CD4-positive, CD25-positive, alpha-beta regulatory T cell (primary cell): ENCODE measurements around the gene ZNF536. TPM values are rescaled to one million over a fixed set of nuclear protein-coding genes. Genes with fewer than 3 reads are reported as not detected.

Source experiments
- ATAC-seq, 2 donors: fragments of 150-1000 bp; cut with Tn5 transposase; one replicate each; pipeline ENCODE4 v1.10.0; 2021; ENCODE audit warnings: low read depth in 2 of 2, moderate number of reproducible peaks in 2 of 2, moderate library complexity in 1 of 2
- DNase-seq, 3 donors: peaks; one replicate each; pipeline versions ENCODE4 v3.0.0 to v3.0.0-alpha.2; 2012 to 2022; ENCODE audit warnings: mixed read lengths in 1 of 3
- H3K27ac ChIP-seq: one replicate; pipeline ENCODE4 v1.7.0; 2013; ENCODE audit warnings: mild to moderate bottlenecking, low read length; ENCODE audit not compliant: insufficient read depth, poor library complexity, severe bottlenecking
- H3K27me3 ChIP-seq: one replicate; pipeline ENCODE4 v1.7.0; 2013; ENCODE audit warnings: low read length; ENCODE audit not compliant: control insufficient read depth, insufficient read depth
- H3K36me3 ChIP-seq: one replicate; pipeline ENCODE4 v1.7.0; 2013; ENCODE audit warnings: mild to moderate bottlenecking, low read length, moderate library complexity; ENCODE audit not compliant: control insufficient read depth, insufficient read depth
- H3K4me1 ChIP-seq: 2 replicates; pipeline ENCODE4 v1.7.0; 2013; ENCODE audit warnings: mild to moderate bottlenecking, low read length; ENCODE audit not compliant: insufficient read depth, control insufficient read depth, poor library complexity, severe bottlenecking
- H3K4me3 ChIP-seq: one replicate; pipeline ENCODE4 v1.7.0; 2013; ENCODE audit warnings: low read depth, mild to moderate bottlenecking, low read length, moderate library complexity
- H3K9me3 ChIP-seq, 2 experiments: 1 replicate in 1 of 2; 2 replicates in 1 of 2; pipeline ENCODE4 v1.7.0; 2013; ENCODE audit warnings: low read length in 2 of 2, mild to moderate bottlenecking in 1 of 2, moderate library complexity in 1 of 2; ENCODE audit not compliant: control insufficient read depth in 2 of 2
- H3K27ac Mint-ChIP-seq, 3 donors: one replicate each; pipeline ENCODE4 v1.8.0; 2020 to 2022; ENCODE audit warnings: mild to moderate bottlenecking in 3 of 3, mixed read lengths in 3 of 3, moderate library complexity in 2 of 3
- H3K27me3 Mint-ChIP-seq: one replicate; pipeline ENCODE4 v1.8.0; 2022; ENCODE audit warnings: mild to moderate bottlenecking, mixed read lengths
- H3K36me3 Mint-ChIP-seq: one replicate; pipeline ENCODE4 v1.8.0; 2020; ENCODE audit warnings: mixed read lengths
- H3K4me1 Mint-ChIP-seq, 4 donors: one replicate each; pipeline ENCODE4 v1.8.0; 2020 to 2022; ENCODE audit warnings: mixed read lengths in 4 of 4, mild to moderate bottlenecking in 1 of 4
- H3K4me3 Mint-ChIP-seq, 4 donors: one replicate each; pipeline ENCODE4 v1.8.0; 2020 to 2022; ENCODE audit warnings: mild to moderate bottlenecking in 4 of 4, mixed read lengths in 4 of 4, moderate library complexity in 3 of 4
- H3K9me3 Mint-ChIP-seq, 7 donors: one replicate each; pipeline ENCODE4 v1.8.0; 2020 to 2022; ENCODE audit warnings: mixed read lengths in 7 of 7, mild to moderate bottlenecking in 3 of 7, moderate library complexity in 2 of 7
- polyA plus RNA-seq, 4 donors: library from polyadenylated mRNA; unstranded; fragments of 300-500 nt; fragmentation: Illumina TruSeq; gene quantifications; one replicate each; pipeline ENCODE4 v1.2.3, GENCODE V29; 2021
- total RNA-seq: library from RNA; stranded (reverse); gene quantifications from one replicate; pipeline ENCODE4 v1.2.3, GENCODE V29; 2022

The ZNF536 gene
- total and polyA plus RNA-seq, 5 donors from 2014 or later: 0.14 to 0.63 (median 0.49) TPM; not detected in 1

DNA sequence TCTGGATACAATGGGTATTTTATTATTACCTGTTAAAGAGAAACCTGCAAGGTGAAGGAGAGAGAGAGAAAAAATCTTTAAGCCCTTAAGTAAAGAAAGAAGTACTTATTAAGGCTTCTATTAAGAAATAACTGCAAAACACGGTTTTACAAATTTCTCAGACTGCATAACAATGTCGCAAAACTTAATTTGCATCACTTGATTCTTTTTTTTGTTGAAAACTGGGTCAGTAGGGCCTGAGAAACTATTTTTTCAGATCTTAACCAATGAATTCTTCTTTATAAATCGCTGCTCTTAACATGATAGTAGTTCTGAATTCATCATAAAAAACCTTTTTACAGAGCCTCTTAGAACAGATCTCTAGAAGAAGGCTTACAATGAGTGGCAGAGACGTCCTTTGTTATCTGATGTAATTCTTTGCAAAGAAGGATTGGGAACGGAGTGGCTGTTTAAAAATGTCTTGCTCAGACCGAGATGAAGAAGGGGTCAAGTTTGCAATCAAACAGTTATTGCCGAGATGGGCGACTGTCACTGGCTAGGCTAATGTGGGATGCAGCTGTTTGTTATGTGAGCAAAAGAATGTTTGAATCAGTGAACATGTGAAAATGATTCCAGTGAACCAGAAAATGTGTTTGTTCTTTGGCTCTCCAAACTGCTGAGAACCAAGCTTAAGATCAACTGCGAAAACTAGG lies 76.3 kb downstream of the ZNF536 start:
- Mint-ChIP-seq H3K27ac (no peak overlapping the region), H3K27me3 (peaks cover 8% of the 10 kb centered on the region), H3K4me1 (peaks cover 0 to 4% (median 0%) of the 10 kb centered on the region in 4 donors), H3K36me3 (no peaks in the 10 kb centered on the region), H3K9me3 (no peaks in the 10 kb centered on the region), H3K4me3 (no peak overlapping the region)
- Histone ChIP-seq H3K27ac (no peak overlapping the region), H3K4me3 (no peak overlapping the region), H3K27me3 (no peaks in the 10 kb centered on the region), H3K4me1 (no peaks in the 10 kb centered on the region), H3K36me3 (no peaks in the 10 kb centered on the region), H3K9me3 (no peaks in the 10 kb centered on the region)
- no peak for DNase-seq
- no peak for ATAC-seq

DNA sequence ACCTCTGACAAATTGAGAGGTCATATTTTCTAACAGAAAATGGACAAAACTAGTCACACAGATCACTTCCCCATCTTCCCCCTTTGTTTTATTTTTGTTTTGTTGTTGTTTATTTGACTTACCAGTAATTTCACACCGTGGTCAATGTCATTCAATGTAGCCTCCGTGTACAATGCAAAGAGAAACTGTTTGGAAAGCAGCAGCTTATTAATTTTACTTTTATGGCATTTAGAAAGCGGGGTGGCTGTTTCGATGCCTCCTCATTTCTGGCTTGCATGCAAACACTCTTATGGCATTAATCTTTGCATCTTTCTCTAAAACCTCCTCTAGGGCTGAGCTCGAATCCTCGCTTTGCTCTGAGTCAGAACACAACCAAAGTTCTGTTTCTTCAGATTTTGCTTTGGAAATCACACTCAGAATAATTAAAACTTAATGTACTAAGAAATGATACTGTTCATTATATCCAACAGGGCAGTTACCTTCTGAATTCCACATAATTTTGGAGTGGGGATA lies 77.0 kb downstream of the ZNF536 start:
- Mint-ChIP-seq H3K36me3 (no peaks in the 10 kb centered on the region), H3K4me1 (peaks cover 0 to 4% (median 0%) of the 10 kb centered on the region in 4 donors), H3K27ac (no peak overlapping the region), H3K27me3 (peaks cover 8% of the 10 kb centered on the region), H3K9me3 (no peaks in the 10 kb centered on the region), H3K4me3 (no peak overlapping the region)
- H3K27ac ChIP-seq: no peak overlapping the region
- no peaks in the 10 kb centered on the region for H3K9me3 ChIP-seq
- no peak overlapping the region for H3K4me3 ChIP-seq
- DNase-seq (no peak), ATAC-seq (no peak)
- H3K4me1 ChIP-seq: no peaks in the 10 kb centered on the region
- no peaks in the 10 kb centered on the region for H3K36me3 ChIP-seq
- H3K27me3 ChIP-seq: no peaks in the 10 kb centered on the region

DNA sequence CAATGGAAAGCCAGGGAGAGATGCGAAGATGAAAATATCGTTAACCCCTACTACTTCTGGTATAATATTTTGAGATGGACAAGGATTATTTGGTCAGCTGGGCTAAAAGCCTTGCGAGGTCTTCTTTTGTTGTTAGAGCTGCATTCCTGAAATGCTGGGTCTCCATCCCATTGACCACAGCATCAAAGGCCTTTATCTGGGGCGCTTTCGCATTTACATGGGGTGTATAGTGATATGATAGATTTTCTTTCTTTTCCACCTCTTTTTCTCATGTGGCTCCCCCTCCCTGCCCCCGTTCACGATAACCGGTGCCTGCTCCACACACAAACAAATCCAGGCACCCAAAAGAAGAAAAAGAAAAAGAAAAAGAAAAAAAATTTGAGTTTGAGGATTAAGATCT lies 77.5 kb downstream of the ZNF536 start:
- peaks cover 8% of the 10 kb centered on the region for H3K27me3 Mint-ChIP-seq
- H3K4me1 ChIP-seq: no peaks in the 10 kb centered on the region
- no peak overlapping the region for H3K27ac ChIP-seq
- H3K4me3 Mint-ChIP-seq: no peak overlapping the region
- no peaks in the 10 kb centered on the region for H3K36me3 Mint-ChIP-seq
- no peak overlapping the region for H3K27ac Mint-ChIP-seq
- no peaks in the 10 kb centered on the region for H3K36me3 ChIP-seq
- DNase-seq (no peak), ATAC-seq (no peak)
- peaks cover 0 to 4% (median 0%) of the 10 kb centered on the region in 4 donors for H3K4me1 Mint-ChIP-seq
- H3K9me3 Mint-ChIP-seq: no peaks in the 10 kb centered on the region
- H3K27me3 ChIP-seq: no peaks in the 10 kb centered on the region
- H3K4me3 ChIP-seq: no peak overlapping the region
- no peaks in the 10 kb centered on the region for H3K9me3 ChIP-seq

DNA sequence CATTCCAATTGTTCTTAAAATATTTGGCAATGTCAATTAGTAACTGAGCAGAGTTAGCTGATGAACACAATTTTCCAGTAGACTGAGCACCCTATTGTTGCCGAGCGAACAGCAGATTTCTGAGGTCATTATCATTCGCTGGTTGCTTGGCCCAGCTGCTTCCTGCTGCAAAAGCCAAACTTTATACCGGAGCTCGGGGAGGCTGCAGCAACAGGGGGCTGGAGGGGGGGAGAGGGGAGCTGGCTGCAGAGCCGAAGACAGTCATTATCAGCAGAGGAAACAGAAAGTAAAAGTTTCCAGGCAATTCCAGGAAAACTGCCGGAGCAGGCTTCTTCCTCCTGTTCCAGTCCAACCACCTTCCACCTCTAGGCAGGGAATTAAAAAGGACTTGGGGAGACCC lies 77.9 kb downstream of the ZNF536 start:
- H3K36me3 ChIP-seq: no peaks in the 10 kb centered on the region
- H3K27ac ChIP-seq: no peak overlapping the region
- no peak for DNase-seq
- Mint-ChIP-seq H3K4me3 (no peak overlapping the region), H3K36me3 (no peaks in the 10 kb centered on the region), H3K27ac (no peak overlapping the region), H3K9me3 (no peaks in the 10 kb centered on the region), H3K27me3 (peaks cover 8% of the 10 kb centered on the region), H3K4me1 (peaks cover 0 to 4% (median 0%) of the 10 kb centered on the region in 4 donors)
- no peak for ATAC-seq
- no peaks in the 10 kb centered on the region for H3K9me3 ChIP-seq
- H3K4me3 ChIP-seq: no peak overlapping the region
- no peaks in the 10 kb centered on the region for H3K4me1 ChIP-seq
- H3K27me3 ChIP-seq: no peaks in the 10 kb centered on the region

DNA sequence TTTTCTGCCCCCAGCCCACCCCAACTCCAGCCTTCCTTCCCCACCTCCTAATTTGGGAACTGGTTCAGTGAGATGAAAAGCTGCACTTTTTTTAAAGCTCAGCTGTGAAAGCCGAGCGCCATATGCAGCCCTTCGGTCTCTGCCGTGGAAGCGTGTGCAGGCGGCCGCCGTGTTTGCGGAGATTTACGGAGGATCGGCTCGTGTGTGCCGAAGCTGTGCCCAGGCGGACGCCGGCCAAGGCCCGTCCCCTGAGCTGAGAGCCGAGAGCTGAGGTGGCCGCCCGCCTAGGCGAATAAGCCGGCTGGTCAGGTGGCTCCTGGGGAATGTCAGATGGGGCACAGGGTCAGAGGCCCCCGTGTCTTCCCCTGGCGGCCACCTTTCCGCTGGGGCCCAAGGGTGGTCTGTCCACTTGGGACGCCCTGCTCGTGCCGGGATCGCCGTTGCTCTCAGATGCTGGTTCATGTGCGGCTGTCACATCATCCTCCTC lies 78.7 kb downstream of the ZNF536 start:
- H3K4me1 Mint-ChIP-seq: peaks cover 0 to 4% (median 0%) of the 10 kb centered on the region in 4 donors
- Histone ChIP-seq H3K4me3 (no peak overlapping the region), H3K27me3 (no peaks in the 10 kb centered on the region), H3K9me3 (no peaks in the 10 kb centered on the region), H3K4me1 (no peaks in the 10 kb centered on the region), H3K36me3 (no peaks in the 10 kb centered on the region), H3K27ac (no peak overlapping the region)
- H3K36me3 Mint-ChIP-seq: no peaks in the 10 kb centered on the region
- no peak overlapping the region for H3K4me3 Mint-ChIP-seq
- no peak for DNase-seq
- no peak overlapping the region for H3K27ac Mint-ChIP-seq
- H3K9me3 Mint-ChIP-seq: no peaks in the 10 kb centered on the region
- H3K27me3 Mint-ChIP-seq: peaks cover 8% of the 10 kb centered on the region
- ATAC-seq: no peak

DNA sequence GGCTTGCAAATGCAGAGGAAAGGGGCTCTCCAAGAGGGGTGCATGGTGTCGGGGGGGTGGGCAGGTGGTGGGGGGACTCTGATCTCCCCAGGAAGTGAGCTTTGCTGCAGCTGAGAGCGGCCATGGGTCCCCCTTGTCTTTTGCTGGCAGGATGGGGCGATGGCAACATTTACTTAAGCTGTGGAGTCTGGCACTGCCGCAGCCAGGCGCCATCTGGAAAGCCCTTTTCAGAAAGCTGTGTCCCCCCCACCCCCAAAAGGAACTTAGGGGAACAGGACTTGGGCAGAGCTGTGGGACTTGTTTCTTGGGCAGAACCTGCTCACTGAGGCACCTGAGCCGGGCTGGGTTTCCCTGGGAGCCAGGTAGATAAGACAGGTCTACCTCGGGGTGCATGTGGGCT lies 80.7 kb downstream of the ZNF536 start:
- H3K4me3 Mint-ChIP-seq: no peak overlapping the region
- Histone ChIP-seq H3K4me3 (no peak overlapping the region), H3K4me1 (no peaks in the 10 kb centered on the region), H3K27ac (no peak overlapping the region), H3K36me3 (no peaks in the 10 kb centered on the region), H3K9me3 (no peaks in the 10 kb centered on the region), H3K27me3 (no peaks in the 10 kb centered on the region)
- peaks cover 0 to 1% (median 0%) of the 10 kb centered on the region in 7 donors for H3K9me3 Mint-ChIP-seq
- H3K27ac Mint-ChIP-seq: no peak overlapping the region
- DNase-seq: no peak
- H3K36me3 Mint-ChIP-seq: no peaks in the 10 kb centered on the region
- ATAC-seq: no peak
- H3K4me1 Mint-ChIP-seq: peaks cover 0 to 4% (median 0%) of the 10 kb centered on the region in 4 donors
- H3K27me3 Mint-ChIP-seq: peaks cover 8% of the 10 kb centered on the region

DNA sequence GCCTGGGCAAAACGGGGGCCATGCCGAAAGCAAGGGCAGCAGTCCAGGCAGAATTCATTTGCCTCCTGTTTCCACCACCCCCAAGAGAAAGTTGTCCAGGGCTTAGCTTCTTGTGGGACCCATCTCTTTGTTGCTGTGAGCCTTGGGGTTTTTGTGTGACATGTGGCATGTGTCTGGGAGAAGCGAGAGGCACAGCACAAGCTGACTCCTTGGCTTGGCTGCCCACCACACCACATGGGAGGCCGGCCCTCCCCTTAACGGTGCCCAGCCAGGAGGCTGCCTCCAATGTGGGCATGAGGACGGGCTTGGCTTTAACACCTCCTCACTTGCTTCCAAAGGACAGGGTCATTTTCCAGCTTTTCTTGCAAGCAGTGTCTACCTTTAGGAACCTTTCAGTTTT lies 81.6 kb downstream of the ZNF536 start:
- ATAC-seq (no peak), DNase-seq (no peak)
- no peaks in the 10 kb centered on the region for H3K4me1 ChIP-seq
- Mint-ChIP-seq H3K27ac (no peak overlapping the region), H3K36me3 (no peaks in the 10 kb centered on the region), H3K4me3 (no peak overlapping the region), H3K9me3 (peaks cover 0 to 1% (median 0%) of the 10 kb centered on the region in 7 donors), H3K27me3 (peaks cover 8% of the 10 kb centered on the region), H3K4me1 (peaks cover 0 to 4% (median 0%) of the 10 kb centered on the region in 4 donors)
- no peak overlapping the region for H3K4me3 ChIP-seq
- H3K27me3 ChIP-seq: no peaks in the 10 kb centered on the region
- H3K9me3 ChIP-seq: no peaks in the 10 kb centered on the region
- H3K27ac ChIP-seq: no peak overlapping the region
- H3K36me3 ChIP-seq: no peaks in the 10 kb centered on the region

DNA sequence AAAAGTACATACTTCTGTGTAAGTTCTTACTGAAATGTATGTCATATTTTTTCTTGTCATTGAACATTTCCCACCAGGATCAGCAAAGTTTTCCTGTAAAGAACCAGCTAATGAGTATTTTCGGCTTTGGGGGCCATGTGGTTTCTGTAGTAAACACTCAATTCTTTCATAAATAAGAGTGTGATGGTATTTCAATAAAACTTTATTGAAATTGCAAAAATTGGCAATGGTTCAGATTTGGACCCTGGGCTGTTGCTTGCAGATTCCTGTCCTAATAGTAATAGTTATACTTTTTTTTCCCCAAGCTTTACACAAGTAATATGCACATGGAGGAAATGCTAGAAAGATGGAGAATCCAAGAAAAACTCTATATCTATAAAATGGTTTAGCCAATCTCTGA lies 83.7 kb downstream of the ZNF536 start:
- Histone ChIP-seq H3K36me3 (no peaks in the 10 kb centered on the region), H3K4me1 (no peaks in the 10 kb centered on the region), H3K4me3 (no peak overlapping the region), H3K9me3 (no peaks in the 10 kb centered on the region), H3K27ac (no peak overlapping the region), H3K27me3 (no peaks in the 10 kb centered on the region)
- ATAC-seq (no peak), DNase-seq (no peak)
- Mint-ChIP-seq H3K4me3 (no peak overlapping the region), H3K27ac (no peak overlapping the region), H3K36me3 (no peaks in the 10 kb centered on the region), H3K27me3 (peaks cover 4% of the 10 kb centered on the region), H3K4me1 (no peaks in the 10 kb centered on the region), H3K9me3 (peaks cover 0 to 2% (median 0%) of the 10 kb centered on the region in 7 donors)
